Neural cell (in vitro differentiated cells): Measurements from ENCODE around the gene LRRC53.

Experiments
- CTCF ChIP-seq: fragments of 450-650 bp; IDR thresholded peaks from 2 replicates; pipeline ENCODE4 v1.5.1; 2014; ENCODE audit warnings: antibody characterized with exemption, mild to moderate bottlenecking, moderate library complexity; ENCODE audit not compliant: poor library complexity, severe bottlenecking
- EZH2 ChIP-seq: fragments of 200-600, 300-800 bp; shearing (Covaris generic), sonication (generic); IDR thresholded peaks from 2 replicates; pipeline ENCODE4 v1.6.1; 2014; ENCODE audit warnings: antibody characterized with exemption, low read length, borderline replicate concordance, mild to moderate bottlenecking; ENCODE audit not compliant: insufficient read depth, poor library complexity, severe bottlenecking
- POLR2AphosphoS5 ChIP-seq: IDR thresholded peaks from 2 replicates; pipeline ENCODE4 v1.6.1; 2012
- SMC3 ChIP-seq: fragments of 450-650 bp; conservative IDR thresholded peaks from 2 replicates; pipeline ENCODE4 v1.6.1; 2014; ENCODE audit warnings: antibody characterized with exemption, mild to moderate bottlenecking, moderate library complexity; ENCODE audit not compliant: poor library complexity

GRCh38 chr1:74548961-74549750 is 36.7 kb upstream of the LRRC53 start:
- TF ChIP-seq CTCF = no peak
- no peak for TF ChIP-seq POLR2AphosphoS5
- no peak for TF ChIP-seq EZH2
- TF ChIP-seq SMC3 = no peak
